CD14-positive monocyte (primary cell): ENCODE measurements around the gene MBTD1. TPM values are rescaled to one million over a fixed set of nuclear protein-coding genes. Genes with fewer than 3 reads are reported as not detected.

Source experiments
- DNase-seq, 3 donors: peaks; one replicate each; pipeline ENCODE4 v3.0.0-alpha.2; 2011 to 2022
- H2AFZ ChIP-seq: 2 replicates; pipeline ENCODE4 v1.6.0; 2012; ENCODE audit warnings: mild to moderate bottlenecking, low read depth, low read length, inconsistent platforms; ENCODE audit not compliant: insufficient read depth, poor library complexity, severe bottlenecking
- H3K27ac ChIP-seq, 2 donors: 1 replicate in 1 of 2; 2 replicates in 1 of 2; pipeline ENCODE4 v1.5.1; 2012 to 2013; ENCODE audit warnings: low read length in 2 of 2, control low read depth in 1 of 2, inconsistent platforms in 1 of 2, low read depth in 1 of 2, mild to moderate bottlenecking in 1 of 2
- H3K27me3 ChIP-seq, 2 donors: one replicate each; pipeline versions ENCODE4 v1.6.0 to v1.6.1; 2011 to 2013; ENCODE audit warnings: low read length in 2 of 2; ENCODE audit not compliant: control insufficient read depth in 2 of 2, insufficient read depth in 2 of 2
- H3K36me3 ChIP-seq, 2 donors: replicated peaks in 1 of 2; 1 replicate in 1 of 2; 2 replicates in 1 of 2; pipeline versions ENCODE4 v1.5.1 to v1.6.1; 2012 to 2013; ENCODE audit warnings: low read length in 2 of 2, control low read depth in 1 of 2, inconsistent platforms in 1 of 2, mild to moderate bottlenecking in 1 of 2; ENCODE audit not compliant: insufficient read depth in 2 of 2, control insufficient read depth in 1 of 2
- H3K4me1 ChIP-seq, 2 donors: 1 replicate in 1 of 2; 2 replicates in 1 of 2; pipeline versions ENCODE4 v1.5.1 to v1.6.1; 2012 to 2013; ENCODE audit warnings: low read length in 2 of 2, control low read depth in 1 of 2, inconsistent platforms in 1 of 2, mild to moderate bottlenecking in 1 of 2, moderate library complexity in 1 of 2; ENCODE audit not compliant: insufficient read depth in 2 of 2, control insufficient read depth in 1 of 2
- H3K4me2 ChIP-seq: replicated peaks from 2 replicates; pipeline ENCODE3; 2012; ENCODE audit warnings: low read length, moderate library complexity, mild to moderate bottlenecking; ENCODE audit not compliant: poor library complexity, severe bottlenecking; ENCODE audit errors: extremely low read depth
- H3K4me3 ChIP-seq, 3 experiments: fragments of 200-600 bp in 1 of 3; sonication (generic) in 1 of 3; replicated peaks in 1 of 3; 1 replicate in 2 of 3; 2 replicates in 1 of 3; pipeline ENCODE4 v1.5.1; 2011 to 2013; ENCODE audit warnings: low read length in 3 of 3, mild to moderate bottlenecking in 3 of 3, control low read depth in 2 of 3, low read depth in 2 of 3, inconsistent platforms in 1 of 3, moderate library complexity in 1 of 3
- H3K79me2 ChIP-seq: 2 replicates; pipeline ENCODE4 v1.6.0; 2012; ENCODE audit warnings: mild to moderate bottlenecking, control low read depth, inconsistent platforms, low read length, moderate library complexity; ENCODE audit not compliant: insufficient read depth
- H3K9ac ChIP-seq: 2 replicates; pipeline ENCODE4 v1.6.0; 2017; ENCODE audit warnings: low read length, mild to moderate bottlenecking; ENCODE audit not compliant: insufficient read depth, poor library complexity, severe bottlenecking
- H3K9me3 ChIP-seq, 2 donors: replicated peaks in 1 of 2; 1 replicate in 1 of 2; 2 replicates in 1 of 2; pipeline versions ENCODE4 v1.5.1 to v1.6.1; 2012 to 2013; ENCODE audit warnings: low read length in 2 of 2, control low read depth in 1 of 2; ENCODE audit not compliant: control insufficient read depth in 1 of 2, insufficient read depth in 1 of 2
- H4K20me1 ChIP-seq: 2 replicates; pipeline ENCODE4 v1.6.0; 2012; ENCODE audit warnings: mild to moderate bottlenecking, low read length, control low read depth, moderate library complexity; ENCODE audit not compliant: insufficient read depth
- H3K27ac Mint-ChIP-seq, 7 donors: one replicate each; pipeline ENCODE4 v1.8.0; 2020; ENCODE audit warnings: mild to moderate bottlenecking in 7 of 7, mixed read lengths in 7 of 7, moderate library complexity in 6 of 7, inconsistent platforms in 2 of 7
- H3K27me3 Mint-ChIP-seq, 3 donors: one replicate each; pipeline ENCODE4 v1.8.0; 2021 to 2022; ENCODE audit warnings: low read depth in 3 of 3, mild to moderate bottlenecking in 3 of 3, mixed read lengths in 3 of 3, moderate library complexity in 3 of 3, inconsistent platforms in 1 of 3
- H3K36me3 Mint-ChIP-seq, 2 donors: one replicate each; pipeline ENCODE4 v1.8.0; 2020; ENCODE audit warnings: mixed read lengths in 2 of 2, inconsistent platforms in 1 of 2, mild to moderate bottlenecking in 1 of 2
- H3K4me1 Mint-ChIP-seq: one replicate; pipeline ENCODE4 v1.8.0; 2020; ENCODE audit warnings: mild to moderate bottlenecking, mixed read lengths
- H3K4me3 Mint-ChIP-seq, 2 donors: one replicate each; pipeline ENCODE4 v1.8.0; 2020; ENCODE audit warnings: mild to moderate bottlenecking in 2 of 2, mixed read lengths in 2 of 2, moderate library complexity in 1 of 2
- H3K9me3 Mint-ChIP-seq, 7 donors: one replicate each; pipeline ENCODE4 v1.8.0; 2020 to 2022; ENCODE audit warnings: mixed read lengths in 7 of 7, mild to moderate bottlenecking in 6 of 7, moderate library complexity in 6 of 7, inconsistent platforms in 2 of 7
- CTCF ChIP-seq: fragments of 200-600 bp; IDR thresholded peaks from one replicate; pipeline ENCODE4 v1.8.0; 2022; ENCODE audit warnings: antibody characterized with exemption, mild to moderate bottlenecking
- WGBS: methylation state at CpG from one replicate; pipeline ENCODE4 v1.1.5; 2013; ENCODE audit warnings: missing lambda C conversion rate; ENCODE audit not compliant: insufficient coverage; 5-methylcytosine and 5-hydroxymethylcytosine counted together
- intact Hi-C, 2 donors: fragments of 100-400 bp; cut with micrococcal nuclease; formaldehyde crosslinking; loops; one replicate each; pipeline versions ENCODE4 v1.15.0 to v1.15.1; 2023
- polyA plus RNA-seq, 3 donors: library from polyadenylated mRNA; depleted of rRNA in 1 of 3; unstranded in 2 of 3; stranded (reverse) in 1 of 3; fragments of 300-500 nt in 2 of 3; fragments of >200 nt in 1 of 3; fragmentation: Illumina TruSeq in 2 of 3; gene quantifications; 1 replicate in 2 of 3; 2 replicates in 1 of 3; pipeline ENCODE4 v1.2.3, GENCODE V29; 2012 to 2021

The MBTD1 gene
- polyA plus RNA-seq, 3 donors: 5.9 to 11.3 (median 10.0) TPM

GRCh38 chr17:51166987-51167931 is 92.6 kb downstream of the MBTD1 start:
- Mint-ChIP-seq H3K9me3 (no peaks in the 10 kb centered on the region), H3K27me3 (peaks cover 0 to 2% (median 0%) of the 10 kb centered on the region in 3 donors), H3K4me1 (peaks cover 23% of the 10 kb centered on the region), H3K36me3 (peaks cover 43 to 46% of the 10 kb centered on the region in 2 donors), H3K27ac (peak overlapping the region in 3 of 7 donors; percentile 80 to 97 (median 86)), H3K4me3 (peak overlapping the region; percentile 83 to 92)
- peak; percentile 18 to 48 (median 41) for DNase-seq
- Histone ChIP-seq H3K4me2 (peak overlapping the region; percentile 97), H3K9me3 (no peaks in the 10 kb centered on the region), H3K4me3 (peak overlapping the region; percentile 76 to 91 (median 83)), H3K79me2 (peaks cover 8% of the 10 kb centered on the region), H3K36me3 (peaks cover 23 to 49% of the 10 kb centered on the region in 2 donors), H3K4me1 (peaks cover 16 to 24% of the 10 kb centered on the region in 2 donors), H3K27ac (peak overlapping the region; percentile 41 to 92), H3K9ac (peak overlapping the region; percentile 91), H3K27me3 (no peaks in the 10 kb centered on the region), H4K20me1 (no peaks in the 10 kb centered on the region), H2AFZ (peak overlapping the region; percentile 95)
- peak; percentile 89 for TF ChIP-seq CTCF
- intact Hi-C loops: no loop called here
- WGBS: under 1% methylated on average over 32 of the region's 42 CpGs

GRCh38 chr17:51166198-51166986 is 93.5 kb downstream of the MBTD1 start, which contains the start of gene NME2:
TSS of gene NME2 (plus strand) at chr17:51166411. CDS start at chr17:51166831, 420 bp downstream.
- no peaks in the 10 kb centered on the region for H3K9me3 ChIP-seq
- H2AFZ ChIP-seq: peak within 1 kb of the TSS; percentile 95

More at GRCh38 chr17:51166198-51166986, 93.5 kb downstream of the MBTD1 start, which contains the start of gene NME2:
- DNase-seq: peak; percentile 58 to 67 (median 66)
- Histone ChIP-seq H3K4me1 (peaks cover 16 to 24% of the 10 kb centered on the region in 2 donors), H3K4me2 (peak within 1 kb of the TSS; percentile 97), H3K4me3 (peak within 1 kb of the TSS; percentile 76 to 91 (median 83)), H3K36me3 (peaks cover 30 to 49% of the 10 kb centered on the region in 2 donors), H3K27me3 (no peaks in the 10 kb centered on the region), H3K79me2 (peaks cover 8% of the 10 kb centered on the region), H3K9ac (peak within 1 kb of the TSS; percentile 91), H3K27ac (peak within 1 kb of the TSS; percentile 56 to 92), H4K20me1 (no peaks in the 10 kb centered on the region)
- TF ChIP-seq CTCF: no peak
- Mint-ChIP-seq H3K36me3 (peaks cover 43 to 46% of the 10 kb centered on the region in 2 donors), H3K27ac (peak within 1 kb of the TSS; percentile 89 to 97 (median 93)), H3K9me3 (no peaks in the 10 kb centered on the region), H3K4me1 (peaks cover 23% of the 10 kb centered on the region), H3K4me3 (peak within 1 kb of the TSS; percentile 92 to 99), H3K27me3 (peaks cover 0 to 2% (median 0%) of the 10 kb centered on the region in 3 donors)
- intact Hi-C loops: no loop called here
- WGBS: under 1% methylated on average over 96 of the region's 98 CpGs
